Suppressor macrophage treated with lipopolysaccharide for 4 hours (primary cell): Measurements from ENCODE around the gene ATG16L1.
"Not testable (repeated sequence)": the region's sequence is repeated elsewhere in the genome, so short reads cannot be mapped to it uniquely, and the experiment has no call there.

Source experiments
- DNase-seq: peaks from one replicate; pipeline ENCODE4 v3.0.0-alpha.2; 2020

The ATG16L1 gene

GRCh38 chr2:233297076-233297475, 45.6 kb downstream of the ATG16L1 start:
- no peak for DNase-seq

DNA sequence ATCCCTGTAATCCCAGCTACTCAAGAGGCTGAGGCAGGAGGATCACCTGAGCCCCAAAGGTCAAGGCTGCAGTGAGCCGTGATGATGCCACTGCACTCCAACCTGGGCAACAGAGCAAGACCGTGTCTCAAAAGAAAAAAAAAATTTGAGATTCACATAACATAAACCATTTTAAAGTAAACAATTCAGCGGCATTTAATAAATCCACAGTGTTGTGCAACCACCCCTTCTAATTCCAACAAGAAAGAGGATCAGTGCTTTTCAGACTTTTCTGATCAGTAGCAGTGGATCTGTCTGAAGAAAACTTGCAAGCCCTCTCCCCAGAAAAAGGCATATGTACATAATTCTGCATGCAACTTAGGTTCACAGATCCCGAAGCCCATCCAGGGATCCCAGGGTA, 48.9 kb downstream of the ATG16L1 start:
- no peak for DNase-seq

GRCh38 chr2:233301248-233301647, 49.8 kb downstream of the ATG16L1 start:
- no peak for DNase-seq

GRCh38 chr2:233301811-233302210, 50.3 kb downstream of the ATG16L1 start:
- DNase-seq = no peak

DNA sequence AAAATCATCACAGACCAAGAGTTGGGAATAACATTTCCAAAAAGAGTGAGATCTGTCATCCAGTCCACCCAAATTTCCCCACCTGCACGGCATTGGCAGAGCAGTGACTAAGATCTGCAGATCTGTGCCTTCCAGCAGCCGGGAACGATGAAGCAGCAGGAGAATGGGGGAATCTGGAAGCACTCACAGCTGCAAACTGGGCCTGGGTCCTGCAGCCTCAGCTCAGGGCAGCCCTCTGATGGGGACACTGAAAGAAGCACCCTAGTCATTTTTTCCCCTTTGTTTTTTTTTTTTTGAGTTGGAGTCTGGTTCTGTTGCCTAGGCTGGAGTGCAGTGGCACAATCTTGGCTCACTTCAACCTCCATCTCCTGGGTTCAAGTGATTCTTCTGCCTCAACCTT, 51.8 kb downstream of the ATG16L1 start:
- no peak for DNase-seq

GRCh38 chr2:233307565-233307964, 56.1 kb downstream of the ATG16L1 start, which contains the start of gene SAG:
TSS of gene SAG (plus strand) at chr2:233307816. CDS start at chr2:233309190, 1,374 bp downstream.
- DNase-seq = no peak

GRCh38 chr2:233311241-233311926, 59.9 kb downstream of the ATG16L1 start:
- no peak for DNase-seq

DNA sequence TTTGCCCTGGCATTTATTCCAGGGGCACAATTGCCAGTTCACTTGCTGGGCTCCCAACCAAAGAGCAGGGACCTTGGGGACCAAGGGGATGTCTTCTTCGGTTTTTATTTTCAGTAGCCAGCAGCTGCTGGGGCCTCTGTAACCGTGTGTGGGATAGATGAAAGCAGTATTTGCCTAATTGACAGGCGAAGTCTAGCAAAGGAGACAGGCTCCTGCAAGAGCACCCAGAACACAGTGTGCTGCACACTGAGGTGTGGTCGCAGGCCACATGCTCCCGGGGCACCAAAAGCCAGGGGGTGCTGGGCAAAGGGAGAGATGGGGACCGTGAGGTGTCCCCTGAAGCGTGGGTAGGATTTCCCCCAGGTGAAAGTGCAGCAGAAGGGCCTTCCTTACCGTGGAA, 61.4 kb downstream of the ATG16L1 start:
- DNase-seq = no peak

GRCh38 chr2:233314180-233314925, 62.9 kb downstream of the ATG16L1 start:
- no peak for DNase-seq

DNA sequence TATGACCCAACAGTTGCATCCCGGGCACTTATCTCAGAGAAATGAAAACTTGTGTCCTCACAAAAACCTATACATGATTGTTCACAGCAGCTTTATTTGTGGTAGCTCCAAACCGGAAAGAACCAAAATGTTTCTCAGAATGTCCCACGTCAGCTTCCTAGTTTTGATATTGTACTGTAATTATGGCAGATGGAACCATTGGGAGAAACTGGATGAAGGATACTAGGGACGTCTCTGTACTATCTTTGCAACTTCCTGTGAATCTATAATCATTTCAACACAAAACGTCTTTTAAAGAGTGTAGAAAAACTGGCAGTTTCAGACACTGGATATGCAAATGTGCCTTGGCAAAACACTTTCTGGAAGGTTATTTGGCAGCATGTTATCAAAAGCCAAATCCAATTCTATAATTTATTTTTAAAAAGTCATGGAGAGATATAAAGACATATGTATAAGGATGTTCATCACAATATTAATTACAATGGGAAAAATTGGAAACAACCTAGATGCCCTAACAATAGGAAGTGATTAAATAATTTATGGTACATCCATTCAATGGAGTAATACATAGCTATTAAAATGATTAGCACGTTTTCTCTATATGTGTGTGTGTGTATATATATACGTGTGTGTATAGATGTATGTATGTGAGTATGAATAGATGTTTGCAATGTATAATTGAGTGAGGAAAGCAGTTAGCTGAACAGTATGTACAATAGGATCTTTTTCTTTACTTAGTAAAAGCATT, 65.9 kb downstream of the ATG16L1 start:
- no peak for DNase-seq

DNA sequence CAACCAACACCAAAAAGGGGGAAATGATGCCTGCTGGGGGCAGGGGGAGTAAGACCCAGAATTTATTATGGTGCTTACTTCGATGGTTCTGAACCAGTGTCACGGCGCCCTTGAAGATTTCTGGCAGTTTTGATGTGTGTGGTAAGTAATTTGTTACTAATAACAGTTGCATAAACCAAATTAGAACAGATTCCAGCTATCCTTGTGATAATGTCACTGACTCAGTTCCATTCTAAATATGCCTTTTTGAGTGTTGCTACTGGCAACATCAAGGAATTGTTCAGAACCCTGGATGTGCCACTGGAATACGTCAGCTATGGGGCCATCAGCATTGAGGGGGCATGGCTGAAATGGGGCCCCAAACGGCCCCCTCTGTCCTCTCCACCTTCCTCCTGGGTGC, 67.8 kb downstream of the ATG16L1 start:
- no peak for DNase-seq

DNA sequence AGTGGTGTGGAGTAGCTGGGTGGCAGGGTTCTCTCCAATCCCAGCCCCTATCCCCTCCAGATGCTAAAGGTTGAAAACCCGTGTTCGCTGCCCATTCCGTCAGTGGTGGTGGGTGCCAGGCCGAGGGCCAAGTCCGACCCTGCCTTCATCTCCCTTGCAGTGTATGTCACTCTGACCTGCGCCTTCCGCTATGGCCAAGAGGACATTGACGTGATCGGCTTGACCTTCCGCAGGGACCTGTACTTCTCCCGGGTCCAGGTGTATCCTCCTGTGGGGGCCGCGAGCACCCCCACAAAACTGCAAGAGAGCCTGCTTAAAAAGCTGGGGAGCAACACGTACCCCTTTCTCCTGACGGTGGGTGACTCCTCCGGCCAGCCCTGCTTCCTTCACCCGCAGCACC, 69.0 kb downstream of the ATG16L1 start:
- DNase-seq = no peak

GRCh38 chr2:233321166-233321565, 69.7 kb downstream of the ATG16L1 start:
- DNase-seq = no peak

- DNase-seq = no peak
These were observed 72.4 kb downstream of the ATG16L1 start for GRCh38 chr2:233323851-233324250.

DNA sequence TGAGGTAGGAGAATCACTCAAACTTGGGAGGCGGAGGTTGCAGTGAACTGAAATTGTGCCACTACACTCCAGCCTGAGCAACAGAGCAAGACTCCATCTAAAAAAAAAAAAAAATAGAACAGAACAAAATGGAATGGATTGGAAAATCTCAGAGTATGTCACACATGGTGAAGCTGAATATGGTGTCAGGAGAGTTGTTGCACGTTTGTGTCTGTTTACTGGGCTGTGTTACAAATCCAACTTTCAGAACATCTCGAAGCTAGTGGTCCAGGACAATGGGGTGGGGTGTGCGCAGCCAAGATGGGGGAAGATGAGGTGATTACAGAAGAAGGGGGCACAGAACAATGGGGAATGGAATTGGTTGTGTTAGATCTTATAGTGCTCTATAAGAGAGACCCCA, 73.8 kb downstream of the ATG16L1 start:
- no peak for DNase-seq

GRCh38 chr2:233325814-233326213, 74.3 kb downstream of the ATG16L1 start:
- DNase-seq = no peak

- DNase-seq = no peak
These were observed 75.0 kb downstream of the ATG16L1 start for GRCh38 chr2:233326500-233326899.

GRCh38 chr2:233328922-233329321, 77.4 kb downstream of the ATG16L1 start:
- no peak for DNase-seq

- DNase-seq = no peak
These were observed 78.1 kb downstream of the ATG16L1 start for GRCh38 chr2:233329489-233330135.

DNA sequence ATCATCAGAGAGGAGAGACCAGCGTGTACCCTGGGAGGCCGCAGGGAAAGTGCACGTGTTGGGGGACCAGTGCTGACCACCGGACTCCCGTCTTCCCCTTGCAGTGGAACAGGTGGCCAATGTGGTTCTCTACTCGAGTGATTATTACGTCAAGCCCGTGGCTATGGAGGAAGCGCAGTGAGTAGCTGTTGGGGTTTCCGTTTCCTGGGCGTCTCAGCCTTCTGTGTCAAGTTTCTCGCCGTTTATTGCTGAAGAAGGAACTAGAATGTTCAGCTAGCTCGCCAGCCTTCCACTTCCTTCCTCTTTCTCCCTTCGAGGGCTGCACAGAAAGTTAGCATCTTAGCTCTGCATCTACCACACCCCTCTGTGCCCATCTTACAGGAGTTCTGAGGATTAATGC, 80.1 kb downstream of the ATG16L1 start:
- peak; percentile 91 for DNase-seq

DNA sequence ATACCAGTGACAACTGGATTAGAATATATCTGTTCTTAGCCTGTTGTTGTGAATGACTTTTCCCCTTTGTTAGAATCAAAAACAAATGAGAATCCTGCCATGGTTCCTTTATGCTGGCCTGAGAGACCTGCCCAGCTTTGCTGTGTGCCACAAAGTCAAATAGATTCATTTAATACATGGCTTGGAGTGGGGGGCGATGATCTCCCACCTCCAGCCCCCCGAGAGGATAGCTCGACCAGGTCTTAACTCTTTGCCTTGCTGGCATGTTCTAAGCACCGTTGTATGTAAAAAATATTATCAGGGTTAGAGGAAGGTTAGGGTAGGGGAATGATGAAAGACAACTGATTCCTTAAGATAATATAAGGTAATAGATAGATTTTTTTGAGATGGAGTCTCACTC, 80.7 kb downstream of the ATG16L1 start:
- DNase-seq = no peak

DNA sequence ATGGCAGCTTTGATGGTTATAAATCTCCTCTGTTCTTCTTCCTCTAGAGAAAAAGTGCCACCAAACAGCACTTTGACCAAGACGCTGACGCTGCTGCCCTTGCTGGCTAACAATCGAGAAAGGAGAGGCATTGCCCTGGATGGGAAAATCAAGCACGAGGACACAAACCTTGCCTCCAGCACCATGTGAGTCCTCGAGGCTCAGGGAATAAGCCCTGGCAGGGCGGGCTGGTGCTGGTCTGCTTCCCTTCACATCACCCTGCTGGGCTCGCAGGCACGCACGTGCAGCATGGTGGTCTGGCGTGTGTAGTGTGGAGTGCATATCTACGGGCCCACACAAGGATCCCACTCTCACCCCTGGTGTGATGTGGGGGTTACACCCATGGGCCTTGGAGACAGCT, 83.4 kb downstream of the ATG16L1 start:
- no peak for DNase-seq

GRCh38 chr2:233336091-233336490, 84.6 kb downstream of the ATG16L1 start:
- DNase-seq = not testable (repeated sequence)
